ENCODE data around the gene DES. TPM values are rescaled to one million over a fixed set of nuclear protein-coding genes. Genes with fewer than 3 reads are reported as not detected.

DES gene
- total and polyA plus RNA-seq, 4 donors, result 23.9 to 108 (median 57.9) TPM

DNA sequence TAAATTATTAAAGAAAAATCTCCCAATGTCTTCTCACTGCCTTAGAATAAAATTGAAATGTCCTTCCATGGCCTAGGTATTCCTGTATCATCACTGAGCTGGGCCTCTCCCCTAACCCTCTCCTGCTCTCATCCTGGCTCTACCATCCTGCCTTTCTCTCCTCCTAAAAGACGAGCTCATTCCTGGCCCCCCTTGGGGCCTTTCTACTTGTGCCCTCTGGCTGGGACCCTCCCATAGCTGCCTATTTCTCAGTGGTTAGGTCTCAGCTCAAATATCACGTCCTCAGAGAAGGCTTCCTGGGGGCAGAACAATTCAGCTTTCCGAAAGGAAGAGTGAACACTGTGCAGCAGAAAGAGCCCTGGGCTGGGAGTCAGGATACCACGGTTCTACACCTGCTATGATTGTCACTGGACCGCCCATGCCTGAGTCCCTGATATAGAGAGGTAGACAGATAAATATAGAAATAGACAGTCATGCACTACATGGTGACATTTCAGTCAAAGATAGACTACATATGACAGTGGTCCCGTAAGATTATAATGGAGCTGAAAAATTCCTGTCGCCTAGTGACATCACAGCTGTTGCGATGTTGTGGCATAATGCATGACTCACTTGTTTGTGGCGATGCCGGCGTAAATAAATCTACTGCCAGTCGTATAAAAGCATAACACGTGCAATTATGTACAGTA, 39.9 kb upstream of the DES start:
- ATAC-seq (ENCODE audit: insufficient read depth, low FRiP score) (no peak), DNase-seq (no peak)
- H3K36me3 ChIP-seq (ENCODE audit: control insufficient read depth in 4 of 4, insufficient read depth in 4 of 4, low read length in 4 of 4), result peaks cover 23 to 42% (median 35%) of the 10 kb centered on the region in 4 donors
- no peaks in the 10 kb centered on the region for H3K9me3 ChIP-seq (ENCODE audit: control insufficient read depth in 4 of 4, insufficient read depth in 3 of 4, low read length in 3 of 4)
- no peak overlapping the region for H3K9ac ChIP-seq (ENCODE audit: insufficient read depth in 1 of 2, low read length in 2 of 2)
- H3K4me3 ChIP-seq, result no peak overlapping the region
- no peaks in the 10 kb centered on the region for H3K27me3 ChIP-seq (ENCODE audit: control insufficient read depth in 3 of 3, insufficient read depth in 3 of 3, low read length in 2 of 3)
- H3K27ac ChIP-seq (ENCODE audit: low read depth in 1 of 2, low read length in 1 of 2), result no peak overlapping the region
- 96% methylated on average over 13 of the region's 13 CpGs for WGBS, 2 donors
- TF ChIP-seq, protein P1, sequence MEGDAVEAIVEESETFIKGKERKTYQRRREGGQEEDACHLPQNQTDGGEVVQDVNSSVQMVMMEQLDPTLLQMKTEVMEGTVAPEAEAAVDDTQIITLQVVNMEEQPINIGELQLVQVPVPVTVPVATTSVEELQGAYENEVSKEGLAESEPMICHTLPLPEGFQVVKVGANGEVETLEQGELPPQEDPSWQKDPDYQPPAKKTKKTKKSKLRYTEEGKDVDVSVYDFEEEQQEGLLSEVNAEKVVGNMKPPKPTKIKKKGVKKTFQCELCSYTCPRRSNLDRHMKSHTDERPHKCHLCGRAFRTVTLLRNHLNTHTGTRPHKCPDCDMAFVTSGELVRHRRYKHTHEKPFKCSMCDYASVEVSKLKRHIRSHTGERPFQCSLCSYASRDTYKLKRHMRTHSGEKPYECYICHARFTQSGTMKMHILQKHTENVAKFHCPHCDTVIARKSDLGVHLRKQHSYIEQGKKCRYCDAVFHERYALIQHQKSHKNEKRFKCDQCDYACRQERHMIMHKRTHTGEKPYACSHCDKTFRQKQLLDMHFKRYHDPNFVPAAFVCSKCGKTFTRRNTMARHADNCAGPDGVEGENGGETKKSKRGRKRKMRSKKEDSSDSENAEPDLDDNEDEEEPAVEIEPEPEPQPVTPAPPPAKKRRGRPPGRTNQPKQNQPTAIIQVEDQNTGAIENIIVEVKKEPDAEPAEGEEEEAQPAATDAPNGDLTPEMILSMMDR (IDR thresholded peaks at IDR 0.05; ENCODE audit: control extremely low read depth, extremely low read depth), result no peak
- H3K4me1 ChIP-seq (ENCODE audit: control insufficient read depth in 5 of 5, insufficient read depth in 5 of 5, low read length in 5 of 5), result no peaks in the 10 kb centered on the region

DNA sequence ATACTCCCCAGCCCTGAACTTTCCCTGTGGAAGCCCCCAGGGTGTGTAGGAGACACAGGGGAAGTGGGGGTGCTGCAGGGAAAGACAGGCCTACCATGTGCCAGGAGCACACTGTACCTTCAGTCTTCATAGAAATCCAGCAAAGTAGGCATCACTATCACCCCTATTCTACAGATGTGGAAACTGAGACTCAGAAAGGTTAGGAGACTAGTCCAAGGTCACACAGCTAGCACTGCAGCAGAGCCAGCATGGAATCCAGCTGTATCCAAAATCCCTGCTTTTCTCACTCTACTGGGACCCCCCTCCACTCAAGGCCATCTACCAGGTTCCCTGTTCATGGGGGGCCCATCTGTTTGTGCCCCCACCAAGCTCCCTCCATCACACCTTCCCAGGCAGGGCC, 37.3 kb upstream of the DES start:
- no peaks in the 10 kb centered on the region for H3K27me3 ChIP-seq (ENCODE audit: control insufficient read depth in 3 of 3, insufficient read depth in 3 of 3, low read length in 2 of 3)
- peaks cover 16 to 56% (median 37%) of the 10 kb centered on the region in 4 donors for H3K36me3 ChIP-seq (ENCODE audit: control insufficient read depth in 4 of 4, insufficient read depth in 4 of 4, low read length in 4 of 4)
- no peak overlapping the region for H3K27ac ChIP-seq (ENCODE audit: low read depth in 1 of 2, low read length in 1 of 2)
- no peaks in the 10 kb centered on the region for H3K9me3 ChIP-seq (ENCODE audit: control insufficient read depth in 4 of 4, insufficient read depth in 3 of 4, low read length in 3 of 4)
- H3K4me3 ChIP-seq, result no peak overlapping the region
- TF ChIP-seq, protein P1 (IDR thresholded peaks at IDR 0.05; ENCODE audit: control extremely low read depth, extremely low read depth), result no peak
- DNase-seq (no peak), ATAC-seq (ENCODE audit: insufficient read depth, low FRiP score) (no peak)
- H3K9ac ChIP-seq (ENCODE audit: insufficient read depth in 1 of 2, low read length in 2 of 2), result no peak overlapping the region
- H3K4me1 ChIP-seq (ENCODE audit: control insufficient read depth in 5 of 5, insufficient read depth in 5 of 5, low read length in 5 of 5), result peaks cover 0 to 12% (median 6%) of the 10 kb centered on the region in 5 donors

DNA sequence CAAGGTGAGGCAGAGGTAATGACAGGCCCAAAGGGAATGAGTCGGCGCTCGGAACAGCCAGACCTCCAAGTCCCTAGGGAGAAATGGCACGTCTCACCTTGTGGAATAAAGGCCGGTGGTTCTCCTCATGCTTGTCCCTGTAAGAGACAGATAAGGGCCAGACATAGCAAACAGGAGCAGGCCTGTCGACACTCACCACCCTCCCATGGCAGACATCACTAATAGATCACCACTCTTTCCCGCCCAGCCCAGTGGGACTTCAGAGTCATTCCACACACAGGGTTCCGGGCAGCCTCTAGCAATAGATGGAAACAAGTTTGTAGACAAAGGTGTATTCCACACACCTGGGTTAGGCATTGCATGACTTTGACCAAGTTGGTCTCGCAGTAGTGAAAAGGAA, 36.7 kb upstream of the DES start:
- TF ChIP-seq, protein P1 (IDR thresholded peaks at IDR 0.05; ENCODE audit: control extremely low read depth, extremely low read depth), result no peak
- H3K9me3 ChIP-seq (ENCODE audit: control insufficient read depth in 4 of 4, insufficient read depth in 3 of 4, low read length in 3 of 4), result no peaks in the 10 kb centered on the region
- H3K27me3 ChIP-seq (ENCODE audit: control insufficient read depth in 3 of 3, insufficient read depth in 3 of 3, low read length in 2 of 3), result no peaks in the 10 kb centered on the region
- peaks cover 1 to 17% (median 10%) of the 10 kb centered on the region in 5 donors for H3K4me1 ChIP-seq (ENCODE audit: control insufficient read depth in 5 of 5, insufficient read depth in 5 of 5, low read length in 5 of 5)
- no peak for DNase-seq
- no peak for ATAC-seq (ENCODE audit: insufficient read depth, low FRiP score)
- H3K4me3 ChIP-seq, result no peak overlapping the region
- WGBS, 2 donors, result 92 to 95% methylated on average over 9 of the region's 9 CpGs
- no peak overlapping the region for H3K9ac ChIP-seq (ENCODE audit: insufficient read depth in 1 of 2, low read length in 2 of 2)
- H3K27ac ChIP-seq (ENCODE audit: low read depth in 1 of 2, low read length in 1 of 2), result no peak overlapping the region
- H3K36me3 ChIP-seq (ENCODE audit: control insufficient read depth in 4 of 4, insufficient read depth in 4 of 4, low read length in 4 of 4), result peaks cover 16 to 56% (median 41%) of the 10 kb centered on the region in 4 donors

Data from lung (tissue), 12 donors.